Measurements from ENCODE around the gene NDUFA8.
A peak's percentile ranks its signal among the peaks of the same experiment; 100 is the strongest.

NDUFA8 gene

GRCh38 chr9:122158202-122158601 is 1.4 kb downstream of the NDUFA8 start:
- Histone ChIP-seq H2BK120ac (ENCODE audit: insufficient read depth, low read length, poor library complexity) (no peak overlapping the region), H3K14ac (ENCODE audit: low read length) (no peak overlapping the region), H3K9me3 (ENCODE audit: insufficient read depth, low read depth, low read length) (no peaks in the 10 kb centered on the region), H3K9ac (ENCODE audit: low read length) (no peak overlapping the region), H2BK5ac (ENCODE audit: low read depth, low read length, poor library complexity) (no peak overlapping the region), H3K18ac (ENCODE audit: low read length) (no peak overlapping the region), H3K4me3 (ENCODE audit: low read depth, low read length) (no peak overlapping the region), H4K8ac (ENCODE audit: low read depth, low read length) (no peak overlapping the region), H3K4me2 (ENCODE audit: low read length) (peak overlapping the region; percentile 4), H3K4ac (ENCODE audit: low read depth, low read length) (no peak overlapping the region), H3K4me1 (ENCODE audit: control insufficient read depth in 1 of 2, insufficient read depth in 2 of 2, low read length in 2 of 2) (peaks cover 0 to 4% of the 10 kb centered on the region in 2 experiments), H4K91ac (ENCODE audit: low read depth, low read length) (no peak overlapping the region), H3K79me1 (ENCODE audit: low read length) (peaks cover 4% of the 10 kb centered on the region), H3K27me3 (ENCODE audit: insufficient read depth, low read length) (no peaks in the 10 kb centered on the region), H3K79me2 (ENCODE audit: control insufficient read depth, insufficient read depth, low read length, poor library complexity) (peaks cover 5% of the 10 kb centered on the region), H3K27ac (ENCODE audit: low read depth, low read length) (no peak overlapping the region), H2AK5ac (ENCODE audit: low read length) (no peak overlapping the region), H3K36me3 (ENCODE audit: control insufficient read depth in 1 of 2, insufficient read depth in 2 of 2, low read length in 2 of 2) (no peaks in the 10 kb centered on the region), H2BK12ac (ENCODE audit: low read length) (no peak overlapping the region), H4K12ac (ENCODE audit: low read depth, low read length) (no peak overlapping the region), H3K23ac (ENCODE audit: low read length) (no peak overlapping the region), H2AFZ (ENCODE audit: insufficient read depth, low read length, poor library complexity) (no peak overlapping the region)
- WGBS (ENCODE audit: extremely low coverage, insufficient coverage, insufficient read length): no CpG with 5 or more reads among the region's 3 CpGs
- peak in 1 of 2 donors; percentile 43 for DNase-seq

GRCh38 chr9:122155796-122156195 is 3.8 kb downstream of the NDUFA8 start:
- Histone ChIP-seq H4K12ac (ENCODE audit: low read depth, low read length) (no peak overlapping the region), H3K27ac (ENCODE audit: low read depth, low read length) (no peak overlapping the region), H4K91ac (ENCODE audit: low read depth, low read length) (no peak overlapping the region), H3K14ac (ENCODE audit: low read length) (no peak overlapping the region), H2BK12ac (ENCODE audit: low read length) (no peak overlapping the region), H3K4me1 (ENCODE audit: control insufficient read depth in 1 of 2, insufficient read depth in 2 of 2, low read length in 2 of 2) (peaks cover 0 to 4% of the 10 kb centered on the region in 2 experiments), H2BK5ac (ENCODE audit: low read depth, low read length, poor library complexity) (no peak overlapping the region), H2AFZ (ENCODE audit: insufficient read depth, low read length, poor library complexity) (no peak overlapping the region), H2AK5ac (ENCODE audit: low read length) (no peak overlapping the region), H3K36me3 (ENCODE audit: control insufficient read depth in 1 of 2, insufficient read depth in 2 of 2, low read length in 2 of 2) (peaks cover 0 to 2% of the 10 kb centered on the region in 2 experiments), H3K4me2 (ENCODE audit: low read length) (no peak overlapping the region), H3K18ac (ENCODE audit: low read length) (no peak overlapping the region), H3K79me1 (ENCODE audit: low read length) (peaks cover 4% of the 10 kb centered on the region), H3K79me2 (ENCODE audit: control insufficient read depth, insufficient read depth, low read length, poor library complexity) (peaks cover 5% of the 10 kb centered on the region), H3K4ac (ENCODE audit: low read depth, low read length) (no peak overlapping the region), H3K9me3 (ENCODE audit: insufficient read depth, low read depth, low read length) (no peaks in the 10 kb centered on the region), H3K27me3 (ENCODE audit: insufficient read depth, low read length) (no peaks in the 10 kb centered on the region), H2BK120ac (ENCODE audit: insufficient read depth, low read length, poor library complexity) (no peak overlapping the region), H3K9ac (ENCODE audit: low read length) (no peak overlapping the region), H3K23ac (ENCODE audit: low read length) (no peak overlapping the region), H3K4me3 (ENCODE audit: low read depth, low read length) (no peak overlapping the region), H4K8ac (ENCODE audit: low read depth, low read length) (no peak overlapping the region)
- no CpG with 5 or more reads among the region's 4 CpGs for WGBS (ENCODE audit: extremely low coverage, insufficient coverage, insufficient read length)
- DNase-seq: no peak

GRCh38 chr9:122151267-122151828 is 8.2 kb downstream of the NDUFA8 start:
- Histone ChIP-seq H2BK120ac (ENCODE audit: insufficient read depth, low read length, poor library complexity) (no peak overlapping the region), H3K4me3 (ENCODE audit: low read depth, low read length) (no peak overlapping the region), H3K14ac (ENCODE audit: low read length) (no peak overlapping the region), H3K27me3 (ENCODE audit: insufficient read depth, low read length) (no peaks in the 10 kb centered on the region), H2BK12ac (ENCODE audit: low read length) (no peak overlapping the region), H3K36me3 (ENCODE audit: control insufficient read depth in 1 of 2, insufficient read depth in 2 of 2, low read length in 2 of 2) (peaks cover 8 to 12% of the 10 kb centered on the region in 2 experiments), H2AK5ac (ENCODE audit: low read length) (no peak overlapping the region), H4K91ac (ENCODE audit: low read depth, low read length) (no peak overlapping the region), H2AFZ (ENCODE audit: insufficient read depth, low read length, poor library complexity) (no peak overlapping the region), H3K18ac (ENCODE audit: low read length) (no peak overlapping the region), H2BK5ac (ENCODE audit: low read depth, low read length, poor library complexity) (no peak overlapping the region), H4K8ac (ENCODE audit: low read depth, low read length) (no peak overlapping the region), H3K79me1 (ENCODE audit: low read length) (no peaks in the 10 kb centered on the region), H3K23ac (ENCODE audit: low read length) (no peak overlapping the region), H4K12ac (ENCODE audit: low read depth, low read length) (no peak overlapping the region), H3K79me2 (ENCODE audit: control insufficient read depth, insufficient read depth, low read length, poor library complexity) (no peaks in the 10 kb centered on the region), H3K4me1 (ENCODE audit: control insufficient read depth in 1 of 2, insufficient read depth in 2 of 2, low read length in 2 of 2) (no peaks in the 10 kb centered on the region), H3K27ac (ENCODE audit: low read depth, low read length) (no peak overlapping the region), H3K4ac (ENCODE audit: low read depth, low read length) (no peak overlapping the region), H3K9me3 (ENCODE audit: insufficient read depth, low read depth, low read length) (no peaks in the 10 kb centered on the region), H3K9ac (ENCODE audit: low read length) (peak overlapping the region; percentile 22), H3K4me2 (ENCODE audit: low read length) (no peak overlapping the region)
- DNase-seq: no peak
- whole genome bisulfite sequencing (ENCODE audit: extremely low coverage, insufficient coverage, insufficient read length): no CpG with 5 or more reads among the region's 4 CpGs

DNA sequence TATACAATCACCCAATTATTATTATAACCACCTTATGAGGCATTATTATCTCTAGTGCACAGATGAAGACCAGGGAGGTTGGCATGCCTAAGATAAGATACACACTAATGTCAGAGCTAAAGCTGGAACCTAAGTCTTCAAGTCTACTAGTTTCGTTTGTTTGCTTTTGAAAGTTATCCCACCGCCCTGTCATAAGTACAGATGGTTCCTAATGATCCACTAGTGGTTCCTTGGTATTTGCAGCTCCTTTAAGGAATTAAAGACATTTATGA is 14.1 kb downstream of the NDUFA8 start:
- Histone ChIP-seq H2BK120ac (ENCODE audit: insufficient read depth, low read length, poor library complexity) (no peak overlapping the region), H3K23ac (ENCODE audit: low read length) (no peak overlapping the region), H3K4ac (ENCODE audit: low read depth, low read length) (no peak overlapping the region), H2BK5ac (ENCODE audit: low read depth, low read length, poor library complexity) (no peak overlapping the region), H3K9ac (ENCODE audit: low read length) (no peak overlapping the region), H3K4me1 (ENCODE audit: control insufficient read depth in 1 of 2, insufficient read depth in 2 of 2, low read length in 2 of 2) (no peaks in the 10 kb centered on the region), H3K4me2 (ENCODE audit: low read length) (no peak overlapping the region), H2BK12ac (ENCODE audit: low read length) (no peak overlapping the region), H4K12ac (ENCODE audit: low read depth, low read length) (no peak overlapping the region), H2AFZ (ENCODE audit: insufficient read depth, low read length, poor library complexity) (no peak overlapping the region), H3K18ac (ENCODE audit: low read length) (no peak overlapping the region), H3K4me3 (ENCODE audit: low read depth, low read length) (no peak overlapping the region), H3K27me3 (ENCODE audit: insufficient read depth, low read length) (no peaks in the 10 kb centered on the region), H3K79me1 (ENCODE audit: low read length) (no peaks in the 10 kb centered on the region), H2AK5ac (ENCODE audit: low read length) (no peak overlapping the region), H3K79me2 (ENCODE audit: control insufficient read depth, insufficient read depth, low read length, poor library complexity) (no peaks in the 10 kb centered on the region), H3K14ac (ENCODE audit: low read length) (no peak overlapping the region), H4K91ac (ENCODE audit: low read depth, low read length) (no peak overlapping the region), H3K9me3 (ENCODE audit: insufficient read depth, low read depth, low read length) (no peaks in the 10 kb centered on the region), H3K27ac (ENCODE audit: low read depth, low read length) (no peak overlapping the region), H3K36me3 (ENCODE audit: control insufficient read depth in 1 of 2, insufficient read depth in 2 of 2, low read length in 2 of 2) (peaks cover 20 to 31% of the 10 kb centered on the region in 2 experiments), H4K8ac (ENCODE audit: low read depth, low read length) (no peak overlapping the region)
- WGBS (ENCODE audit: extremely low coverage, insufficient coverage, insufficient read length): no CpG with 5 or more reads among the region's 2 CpGs
- DNase-seq: no peak

Measured in trophoblast cell (in vitro differentiated cells and primary cell).